GM06990 (cell line): ENCODE measurements around the gene REG4.
A peak's percentile ranks its signal among the peaks of the same experiment; 100 is the strongest.

Experiments
- DNase-seq: peaks from one replicate; pipeline ENCODE4 v3.0.0-alpha.2; 2011; ENCODE audit not compliant: insufficient read length; ENCODE audit errors: extremely low read depth
- H3K27me3 ChIP-seq: replicated peaks from 2 replicates; pipeline ENCODE4 v1.6.0; 2011; ENCODE audit warnings: low read length; ENCODE audit not compliant: control insufficient read depth, insufficient read depth
- H3K36me3 ChIP-seq: 2 replicates; pipeline ENCODE4 v1.5.1; 2011; ENCODE audit warnings: low read length; ENCODE audit not compliant: control insufficient read depth, insufficient read depth
- H3K4me3 ChIP-seq: replicated peaks from 2 replicates; pipeline ENCODE4 v1.5.1; 2011; ENCODE audit warnings: low read depth, mild to moderate bottlenecking, control low read depth, low read length
- TF ChIP-seq, protein P1 (sequence below): IDR thresholded peaks from 2 replicates; pipeline ENCODE4 v1.5.1; 2011; ENCODE audit warnings: low read length, control low read depth, mild to moderate bottlenecking, inconsistent platforms; ENCODE audit not compliant: insufficient read depth, poor library complexity, severe bottlenecking

The REG4 gene

GRCh38 chr1:119828266-119828665 is 17.0 kb upstream of the REG4 start:
- TF ChIP-seq, protein P1, sequence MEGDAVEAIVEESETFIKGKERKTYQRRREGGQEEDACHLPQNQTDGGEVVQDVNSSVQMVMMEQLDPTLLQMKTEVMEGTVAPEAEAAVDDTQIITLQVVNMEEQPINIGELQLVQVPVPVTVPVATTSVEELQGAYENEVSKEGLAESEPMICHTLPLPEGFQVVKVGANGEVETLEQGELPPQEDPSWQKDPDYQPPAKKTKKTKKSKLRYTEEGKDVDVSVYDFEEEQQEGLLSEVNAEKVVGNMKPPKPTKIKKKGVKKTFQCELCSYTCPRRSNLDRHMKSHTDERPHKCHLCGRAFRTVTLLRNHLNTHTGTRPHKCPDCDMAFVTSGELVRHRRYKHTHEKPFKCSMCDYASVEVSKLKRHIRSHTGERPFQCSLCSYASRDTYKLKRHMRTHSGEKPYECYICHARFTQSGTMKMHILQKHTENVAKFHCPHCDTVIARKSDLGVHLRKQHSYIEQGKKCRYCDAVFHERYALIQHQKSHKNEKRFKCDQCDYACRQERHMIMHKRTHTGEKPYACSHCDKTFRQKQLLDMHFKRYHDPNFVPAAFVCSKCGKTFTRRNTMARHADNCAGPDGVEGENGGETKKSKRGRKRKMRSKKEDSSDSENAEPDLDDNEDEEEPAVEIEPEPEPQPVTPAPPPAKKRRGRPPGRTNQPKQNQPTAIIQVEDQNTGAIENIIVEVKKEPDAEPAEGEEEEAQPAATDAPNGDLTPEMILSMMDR: no peak
- no peak for DNase-seq

GRCh38 chr1:119827010-119827409 is 15.8 kb upstream of the REG4 start:
- TF ChIP-seq, protein P1: peak; percentile 56
- DNase-seq: no peak
- peaks cover under 1% of the 10 kb centered on the region; the same call in 1 of the 2 replicates for H3K27me3 ChIP-seq
- no peaks in the 10 kb centered on the region for H3K36me3 ChIP-seq
- H3K4me3 ChIP-seq: no peak overlapping the region

More at GRCh38 chr1:119828266-119828665, 17.0 kb upstream of the REG4 start:
- no peaks in the 10 kb centered on the region; the same call in 1 of the 2 replicates for H3K27me3 ChIP-seq
- no peaks in the 10 kb centered on the region for H3K36me3 ChIP-seq
- no peak overlapping the region for H3K4me3 ChIP-seq

DNA sequence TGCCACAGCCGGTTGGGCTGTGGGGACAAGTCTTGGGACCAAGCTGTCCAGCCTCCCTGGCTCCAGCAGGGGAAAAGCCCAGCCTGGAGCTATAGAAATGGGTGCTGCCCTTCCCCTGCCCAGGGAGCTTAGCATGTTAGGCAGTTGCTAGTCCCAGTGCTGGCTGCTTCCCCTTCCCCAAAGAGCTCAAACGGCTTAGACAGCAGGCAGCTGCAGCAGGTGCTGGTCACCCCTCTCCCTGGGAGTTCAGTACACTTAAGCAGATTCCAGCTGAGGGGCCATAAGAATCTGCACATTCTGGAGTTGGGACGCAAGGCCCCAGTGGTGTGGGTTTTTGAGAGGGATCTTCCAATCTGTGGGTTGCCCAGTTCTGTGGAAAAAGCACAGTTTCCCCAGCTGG is 11.1 kb upstream of the REG4 start:
- TF ChIP-seq, protein P1: no peak
- no peak for DNase-seq

DNA sequence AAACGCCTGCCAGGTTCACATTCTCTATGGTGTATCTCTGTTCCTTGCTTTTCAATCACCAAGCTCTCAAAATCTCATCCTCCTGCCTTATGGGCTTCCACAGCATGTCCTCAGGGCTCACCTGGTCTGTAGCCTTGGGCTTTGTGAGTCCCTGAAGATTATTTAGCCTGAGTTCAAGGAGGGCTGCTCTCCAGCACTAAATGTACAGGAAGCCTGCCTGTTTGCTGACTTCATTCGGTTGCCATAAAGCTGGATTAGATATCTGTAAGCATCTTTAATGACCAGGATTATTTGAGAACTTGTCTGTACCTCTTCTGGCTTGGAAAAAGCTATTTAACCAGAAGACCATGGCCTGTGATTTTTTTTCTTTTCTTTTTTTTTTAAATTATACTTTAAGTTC is 6.9 kb upstream of the REG4 start:
- Histone ChIP-seq H3K27me3 (peaks cover 2% of the 10 kb centered on the region; the same call in 1 of the 2 replicates), H3K4me3 (no peak overlapping the region), H3K36me3 (no peaks in the 10 kb centered on the region)
- TF ChIP-seq, protein P1: no peak
- no peak for DNase-seq

More for the DNA sequence above, 11.1 kb upstream of the REG4 start:
- Histone ChIP-seq H3K36me3 (no peaks in the 10 kb centered on the region), H3K4me3 (no peak overlapping the region), H3K27me3 (peaks cover 2% of the 10 kb centered on the region; the same call in 1 of the 2 replicates)

DNA sequence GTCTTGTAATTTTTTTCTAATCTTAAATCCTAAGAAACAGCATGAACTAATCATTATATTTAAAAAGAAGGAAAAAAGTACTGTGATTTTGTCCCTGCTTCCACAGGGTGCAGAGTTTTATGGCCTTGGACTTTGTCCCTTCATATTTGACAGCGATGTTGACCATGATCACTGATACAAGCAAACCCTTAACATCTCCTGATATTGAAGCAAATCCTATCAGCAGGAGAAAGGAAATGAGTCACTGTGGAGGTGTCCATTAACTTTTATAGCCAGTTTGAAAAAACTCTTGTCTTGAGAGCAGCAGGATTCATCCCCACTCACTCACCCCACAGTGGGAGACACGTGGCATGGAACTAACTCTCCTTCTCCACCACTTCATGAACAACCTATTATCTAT is 5.1 kb upstream of the REG4 start:
- no peak for DNase-seq

More for the DNA sequence above, 5.1 kb upstream of the REG4 start:
- no peak overlapping the region for H3K4me3 ChIP-seq
- H3K27me3 ChIP-seq: no peaks in the 10 kb centered on the region
- TF ChIP-seq, protein P1: no peak
- no peaks in the 10 kb centered on the region for H3K36me3 ChIP-seq
